Measurements from ENCODE around the gene PSMB5.

Gene PSMB5

DNA sequence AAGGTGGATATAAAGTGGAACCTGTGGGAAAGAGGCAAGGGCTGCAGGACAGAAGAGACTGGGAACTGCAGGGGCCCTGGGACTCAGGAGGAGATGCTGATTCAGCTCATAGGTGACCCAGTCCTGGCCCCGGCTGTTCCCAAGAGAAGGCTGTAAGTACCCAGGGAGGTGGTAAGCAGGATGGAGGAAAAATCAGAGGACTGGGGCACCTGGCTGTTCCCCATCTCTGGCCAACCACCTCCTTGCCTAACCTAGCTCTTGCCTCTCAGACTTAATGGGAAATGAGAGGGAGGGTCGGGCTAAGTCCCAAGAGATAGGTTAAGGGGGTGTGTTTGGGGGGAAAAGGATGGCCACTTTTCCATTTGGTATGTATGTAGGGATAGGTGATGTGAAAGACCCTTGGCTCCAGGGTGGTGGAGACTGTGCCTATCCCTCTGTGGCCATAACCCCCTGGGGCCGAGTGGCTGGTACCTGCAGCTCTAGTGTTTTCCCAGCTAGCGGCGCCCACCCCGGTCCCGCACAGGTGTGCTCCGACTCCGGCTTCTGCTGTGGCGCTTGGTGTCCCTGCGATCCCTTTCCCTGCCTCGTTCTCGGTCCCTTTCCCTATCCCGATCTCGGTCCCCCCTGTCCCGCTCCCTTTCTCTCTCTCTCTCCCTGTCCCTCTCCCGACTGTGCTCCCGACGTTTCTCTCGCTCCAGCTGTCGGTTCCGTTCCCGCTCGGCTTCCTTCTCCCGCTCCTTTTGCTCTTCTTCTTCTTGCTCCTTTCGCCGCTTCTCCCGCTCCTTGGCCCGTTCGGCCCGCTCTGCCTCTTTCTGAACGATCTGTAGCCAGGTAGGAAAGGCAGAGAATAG lies 24.2 kb upstream of the PSMB5 start:
- DNase-seq, result no peak

DNA sequence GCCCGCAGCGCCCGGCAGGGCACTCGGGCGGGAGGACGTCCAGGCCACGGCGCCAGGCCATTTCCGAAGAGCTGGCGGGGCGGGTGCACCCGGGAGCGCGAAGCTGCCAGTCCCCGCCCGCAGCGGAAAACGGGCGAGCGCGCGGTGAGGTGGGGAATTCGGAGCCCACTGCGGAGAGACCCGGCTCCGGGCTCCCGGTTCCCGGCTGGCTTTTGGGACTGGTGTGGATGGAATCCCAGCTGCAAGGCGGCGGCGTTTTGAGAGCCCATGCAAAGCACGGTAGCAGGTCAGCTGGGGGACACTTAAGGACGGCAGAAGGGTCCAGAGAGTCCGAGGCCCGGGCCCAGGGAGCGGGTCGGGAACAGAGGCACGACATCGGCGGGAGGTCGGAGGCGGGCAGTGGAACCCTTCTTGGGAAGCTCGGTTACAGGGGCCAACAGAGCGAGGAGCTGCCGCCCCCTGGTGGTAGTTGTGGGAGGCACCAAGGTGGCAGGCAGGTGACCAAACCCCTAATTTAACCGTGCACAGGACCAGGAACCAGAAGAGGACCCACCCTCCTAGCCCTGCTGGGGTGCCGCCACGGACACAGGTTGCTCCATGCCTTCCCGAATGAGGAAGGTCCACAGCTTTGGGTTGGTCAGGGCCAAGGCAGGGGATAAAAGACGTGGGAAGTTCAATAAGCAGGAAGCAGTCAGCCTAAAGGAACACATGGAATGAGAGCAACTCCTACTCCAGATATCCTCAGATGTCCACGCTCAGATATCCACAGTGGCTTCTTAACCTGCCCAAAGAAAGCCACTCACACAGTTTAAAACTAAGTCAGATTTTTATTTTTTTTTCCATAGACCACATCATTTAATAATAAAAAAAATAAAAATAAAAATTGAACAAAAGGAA lies 23.3 kb upstream of the PSMB5 start:
- peak; percentile 80 for DNase-seq

DNA sequence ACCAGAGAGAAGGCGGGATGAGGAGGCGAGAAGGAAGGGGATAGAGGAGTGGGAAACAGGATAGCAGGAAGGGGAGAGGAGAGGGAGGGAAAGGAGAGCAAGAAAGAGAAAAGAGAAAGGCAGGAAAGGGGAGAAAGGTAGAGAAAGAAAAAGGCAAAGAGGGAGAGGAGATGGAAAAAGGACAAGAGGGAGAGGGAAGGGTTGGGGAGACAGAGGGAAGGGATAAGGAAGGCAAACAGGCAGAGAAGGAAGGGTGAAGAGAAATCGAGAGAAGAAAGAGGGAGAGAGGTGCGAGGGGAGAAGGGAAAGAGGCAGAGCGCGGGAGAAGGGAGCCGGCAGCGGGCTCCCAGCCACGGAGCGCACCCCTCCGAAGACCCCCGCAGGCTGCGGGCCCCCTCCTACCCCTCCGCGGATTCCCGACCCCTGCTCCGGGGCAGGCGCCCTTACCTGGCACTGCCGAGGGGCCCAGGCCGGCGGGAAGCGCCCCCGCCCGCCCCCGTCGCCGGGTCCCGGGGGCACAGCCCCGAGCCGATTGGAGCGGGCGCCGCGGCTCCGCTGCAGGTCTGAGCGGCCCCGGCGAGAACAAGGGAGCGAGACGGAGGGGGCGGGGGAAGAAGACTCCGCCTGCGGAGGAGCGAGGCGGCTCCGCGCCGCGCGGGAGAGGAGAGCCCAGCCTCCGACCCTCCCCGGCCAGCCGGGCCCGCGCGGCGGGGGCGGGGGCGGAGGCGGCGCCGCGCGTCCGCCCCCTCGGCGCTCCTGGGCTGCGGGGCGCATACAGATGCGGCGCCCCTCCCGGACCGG lies 22.5 kb upstream of the PSMB5 start, which contains the start of gene CDH24:
Gene CDH24 (minus strand): TSS at position 565 of the 801 bp plus-strand sequence. CDS start 1,787 bp downstream, outside the sequence.
- peak; percentile 67 for DNase-seq

GRCh38 chr14:23056145-23056955 lies 21.6 kb upstream of the PSMB5 start:
- peak; percentile 69 for DNase-seq

DNA sequence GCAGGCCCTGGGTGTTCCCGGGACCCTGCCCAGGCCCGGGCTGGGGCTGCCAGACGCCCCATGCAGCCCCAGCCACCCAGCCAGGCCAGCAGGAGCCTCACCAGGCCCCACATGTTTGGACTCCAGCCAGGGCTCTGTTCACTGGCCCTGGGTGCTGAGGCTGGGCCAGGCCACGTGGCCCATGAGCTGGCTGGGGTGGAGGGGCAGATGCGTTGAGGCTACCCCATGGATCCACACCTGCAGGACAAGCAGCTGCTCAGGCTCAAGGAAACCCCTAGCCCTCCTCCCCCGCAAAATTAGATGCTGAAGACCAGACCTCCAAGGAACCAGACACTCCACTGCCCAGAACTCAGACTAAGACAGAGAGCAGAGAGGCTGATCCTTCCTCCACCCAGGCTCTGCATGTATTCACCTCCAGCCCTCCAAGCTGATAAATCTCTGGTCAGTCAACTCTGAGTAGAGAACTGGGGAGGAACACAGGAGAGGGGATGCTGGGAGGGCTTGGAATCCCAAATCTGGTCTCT lies 21.0 kb upstream of the PSMB5 start:
- DNase-seq, result no peak

- no peak for DNase-seq
Observed at GRCh38 chr14:23055147-23055550, 20.4 kb upstream of the PSMB5 start.

DNA sequence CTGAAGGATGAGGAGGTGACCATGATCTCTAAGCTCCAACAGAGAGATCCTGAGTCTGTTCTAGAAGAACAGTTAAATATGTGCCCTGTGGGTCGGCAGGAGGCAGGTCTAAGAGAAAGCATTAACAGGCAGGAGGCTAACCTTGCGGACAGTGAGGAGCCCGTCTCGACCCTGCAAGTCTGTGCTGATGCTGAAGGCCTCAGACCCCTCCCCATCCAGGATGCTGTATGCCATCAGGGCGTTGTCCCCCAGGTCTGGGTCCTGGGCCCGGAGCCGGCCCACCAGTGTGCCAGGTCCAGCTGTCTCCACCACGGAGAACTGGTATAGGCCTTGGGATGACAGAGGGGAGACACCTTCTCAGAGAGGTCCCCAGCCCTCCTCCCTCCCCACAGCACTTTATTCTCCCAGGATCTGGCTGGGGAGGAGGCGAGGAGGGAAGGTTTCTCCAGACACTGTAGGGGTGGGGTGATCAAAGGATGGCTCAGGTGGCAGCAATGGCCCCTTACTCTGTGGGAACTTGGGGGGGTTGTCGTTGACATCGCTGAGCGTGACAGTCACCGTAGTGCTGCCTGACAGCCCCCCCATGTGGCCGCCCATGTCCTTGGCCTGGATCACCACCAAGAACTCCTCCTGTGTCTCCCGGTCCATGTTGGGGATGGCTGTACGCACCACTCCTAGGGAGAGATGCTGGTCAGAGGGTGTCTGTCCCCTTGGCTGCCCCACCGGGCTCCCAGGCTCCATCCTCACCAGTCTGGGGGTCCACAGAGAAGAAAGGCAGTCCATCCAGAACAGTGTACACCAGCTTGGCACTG lies 19.5 kb upstream of the PSMB5 start:
- DNase-seq, result no peak

GRCh38 chr14:23053426-23053825 lies 18.7 kb upstream of the PSMB5 start:
- no peak for DNase-seq

DNA sequence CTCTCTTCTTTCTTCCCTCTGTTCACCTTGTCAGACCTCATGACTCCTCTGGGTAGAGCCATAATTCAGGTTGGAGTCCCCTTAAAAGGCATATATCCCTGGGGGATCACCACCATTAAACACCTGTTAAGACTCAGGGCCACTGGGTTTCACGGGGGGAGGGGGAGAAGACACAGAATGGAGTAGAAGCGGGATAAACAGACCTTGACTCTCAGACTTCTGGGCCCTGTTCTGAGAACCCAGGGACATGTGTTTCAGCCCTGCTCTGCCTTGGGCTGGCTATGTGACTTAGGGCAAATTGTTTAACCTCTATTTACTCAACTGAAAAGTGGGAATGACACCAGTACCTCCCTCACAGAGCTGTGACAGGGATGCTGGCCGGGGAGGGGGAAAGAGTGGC lies 18.0 kb upstream of the PSMB5 start:
- DNase-seq, result no peak

DNA sequence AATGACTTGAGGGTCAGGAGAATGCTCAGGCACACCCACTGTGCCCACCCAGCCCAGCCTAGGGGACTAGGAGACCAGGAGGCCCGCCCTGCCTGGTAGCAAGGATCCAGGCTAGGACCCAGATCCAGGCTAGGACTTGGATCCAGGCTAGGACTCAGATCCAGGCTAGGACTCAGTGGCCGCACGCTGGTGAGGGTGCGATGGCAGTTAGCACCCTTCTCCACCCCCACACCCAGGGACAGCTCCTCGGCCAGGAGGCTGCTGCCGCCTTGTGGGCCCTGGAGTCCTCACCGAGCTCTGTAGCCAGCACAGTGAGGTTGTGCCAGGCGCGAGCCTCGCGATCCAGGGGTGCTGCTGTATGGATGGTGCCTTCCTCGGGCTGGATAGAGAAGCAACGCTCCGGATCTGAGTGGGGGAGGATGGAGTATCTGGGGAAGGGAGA lies 17.5 kb upstream of the PSMB5 start:
- DNase-seq, result no peak

DNA sequence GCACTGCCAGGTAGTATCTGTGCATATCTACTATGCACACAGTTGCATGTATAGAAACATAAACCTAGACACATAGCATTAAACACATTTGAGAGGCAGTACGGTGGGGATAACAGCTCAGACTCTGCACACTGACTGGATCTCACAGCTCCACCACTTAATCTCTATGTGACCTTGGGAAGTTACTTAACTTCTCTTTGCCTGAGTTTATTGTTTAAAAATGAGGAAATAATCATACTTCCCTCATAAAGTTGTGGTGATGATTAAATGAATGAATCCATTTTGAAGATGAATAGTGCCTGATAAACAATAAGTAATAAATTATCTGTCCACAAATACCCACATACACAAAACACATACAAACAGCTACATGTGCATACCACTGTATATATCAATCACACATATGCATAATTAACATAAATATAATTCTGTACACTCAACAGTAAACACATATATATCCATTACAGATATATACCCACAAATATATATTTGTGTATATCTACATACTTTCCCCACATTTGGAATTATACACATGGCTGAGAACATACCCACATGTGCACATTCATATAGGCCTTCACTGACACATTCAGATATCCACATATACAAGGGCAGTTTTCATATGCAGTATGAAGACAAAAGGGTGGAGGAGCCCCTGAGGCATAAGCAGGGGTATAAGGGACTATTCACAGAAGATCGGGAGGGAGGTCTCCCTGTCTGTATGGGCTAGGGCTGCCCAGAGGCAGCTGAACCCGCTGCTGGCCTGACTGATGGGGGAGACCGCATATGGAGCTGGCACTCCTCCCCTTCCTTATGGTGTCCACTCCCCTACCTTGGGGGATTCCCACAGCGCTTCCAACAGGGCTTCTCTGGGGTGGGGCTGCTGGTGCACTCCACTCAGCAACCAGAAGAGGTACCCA lies 16.7 kb upstream of the PSMB5 start:
- DNase-seq, result no peak

DNA sequence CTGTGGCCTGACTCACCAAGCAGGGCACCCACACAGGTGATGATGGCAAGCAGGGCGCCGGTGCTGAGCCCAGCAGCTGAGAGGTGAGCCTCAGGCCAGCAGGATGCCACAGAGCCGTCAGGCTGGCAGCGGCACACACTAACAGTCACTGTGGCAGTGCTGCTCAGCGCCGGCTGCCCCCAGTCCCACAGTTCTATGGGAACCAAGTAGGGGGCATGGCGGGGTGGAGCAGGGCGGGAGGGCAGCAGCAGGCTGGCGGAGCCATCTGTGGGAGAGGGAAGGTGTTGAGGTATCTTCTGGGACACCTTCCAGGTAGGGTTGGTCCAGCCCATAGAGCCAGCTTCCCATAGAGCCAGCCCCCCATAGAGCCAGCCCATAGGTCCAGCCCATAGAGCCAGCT lies 14.3 kb upstream of the PSMB5 start:
- DNase-seq, result no peak

- no peak for DNase-seq
Observed at GRCh38 chr14:23047751-23048693, 13.3 kb upstream of the PSMB5 start.

- no peak for DNase-seq
Observed at GRCh38 chr14:23047034-23047634, 12.4 kb upstream of the PSMB5 start.

DNA sequence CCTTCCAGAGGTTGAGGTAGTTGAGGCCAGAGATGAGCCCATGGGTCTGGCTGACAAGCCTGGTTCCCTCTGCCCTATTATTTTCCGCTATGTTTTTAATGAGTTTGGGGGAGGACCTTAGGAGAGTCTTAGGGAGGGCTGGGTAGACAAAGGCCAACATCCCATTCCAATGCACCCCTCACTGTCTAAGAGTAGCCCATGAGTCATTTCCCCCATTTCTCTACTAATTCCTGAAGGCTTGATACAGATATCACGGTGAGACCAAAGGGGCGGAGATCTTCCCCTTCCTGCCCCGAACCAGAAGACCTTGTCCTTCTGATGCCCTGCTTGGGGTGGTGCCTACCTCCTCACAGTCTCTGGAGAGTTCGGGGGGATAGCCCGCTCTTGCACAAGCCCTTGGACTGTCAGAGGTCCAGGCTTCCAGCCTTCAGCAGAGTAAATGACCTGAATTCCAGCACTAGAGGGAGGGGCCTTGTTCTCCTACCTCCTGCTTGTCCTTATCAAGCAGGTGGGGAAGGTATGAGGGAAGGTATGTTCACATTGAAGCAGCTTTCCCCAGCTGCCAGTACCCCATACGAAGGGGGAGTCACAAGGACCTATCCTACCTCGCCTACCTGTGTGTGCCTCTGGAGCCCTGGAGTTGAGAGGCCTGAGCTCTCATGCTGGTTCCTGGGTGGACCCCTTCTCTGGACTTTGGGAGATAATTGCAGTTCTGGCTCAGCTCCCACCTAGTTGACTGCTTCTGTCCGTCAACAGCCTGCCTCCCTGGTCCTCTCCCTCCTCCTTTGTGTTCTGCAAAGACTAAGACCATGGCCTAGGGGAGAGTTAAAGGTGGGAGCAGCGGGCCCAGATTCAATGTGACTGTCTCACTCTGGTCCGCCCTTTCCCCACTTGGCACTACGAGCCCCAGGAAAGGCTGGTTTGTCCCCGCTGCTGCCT lies 11.0 kb upstream of the PSMB5 start:
- no peak for DNase-seq

DNA sequence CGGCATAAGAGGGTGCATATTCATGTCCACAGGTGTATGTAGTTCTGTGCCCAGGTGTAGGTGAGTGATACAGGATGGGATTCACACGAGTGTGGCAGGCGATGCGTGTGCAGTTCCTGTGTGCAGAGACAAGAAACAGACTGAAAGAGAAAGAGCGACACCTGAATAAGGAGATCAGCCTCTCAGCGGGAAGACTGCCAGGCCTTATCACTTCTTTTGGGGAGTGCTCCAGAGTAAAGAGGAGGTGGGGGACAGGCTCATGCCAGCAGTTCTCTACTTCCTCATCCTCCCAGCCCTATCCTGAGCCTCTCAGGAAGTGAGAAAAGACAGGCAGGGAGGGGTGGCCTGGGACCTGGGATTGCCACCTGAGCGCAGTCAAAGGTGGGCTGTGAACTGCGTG lies 10.1 kb upstream of the PSMB5 start:
- DNase-seq, result no peak

GRCh38 chr14:23043754-23044153 lies 9.1 kb upstream of the PSMB5 start:
- no peak for DNase-seq

All from CD4-positive, alpha-beta T cell treated with Interferon gamma for 1 hour (primary cell).